ENCODE data around the gene ATAD3C. TPM values are rescaled to one million over a fixed set of nuclear protein-coding genes. Genes with fewer than 3 reads are reported as not detected.

Gene ATAD3C
- total RNA-seq, 1 donor: 1.3 TPM

Other genes with a start within 250 kb of the ATAD3C start
- gene TNFRSF18, start 243.1 kb upstream of the ATAD3C start, total RNA-seq: 4.3 TPM
- gene TNFRSF4, start 235.5 kb upstream of the ATAD3C start, total RNA-seq: 4.3 TPM
- 67.1 TPM for gene SDF4, start 217.7 kb upstream of the ATAD3C start, total RNA-seq
- 38.5 TPM for gene B3GALT6, start 217.5 kb upstream of the ATAD3C start, total RNA-seq
- gene C1QTNF12, start 203.0 kb upstream of the ATAD3C start, total RNA-seq: 0.27 TPM
- gene UBE2J2, start 175.8 kb upstream of the ATAD3C start, total RNA-seq: 51.4 TPM
- 4.8 TPM for gene SCNN1D, start 169.3 kb upstream of the ATAD3C start, total RNA-seq
- 41.2 TPM for gene ACAP3, start 141.8 kb upstream of the ATAD3C start, total RNA-seq
- gene PUSL1, start 141.1 kb upstream of the ATAD3C start, total RNA-seq: 19.4 TPM
- 150 TPM for gene INTS11, start 125.0 kb upstream of the ATAD3C start, total RNA-seq
- gene CPTP, start 124.9 kb upstream of the ATAD3C start, total RNA-seq: 26.7 TPM
- 0.54 TPM for gene TAS1R3, start 118.4 kb upstream of the ATAD3C start, total RNA-seq
- 52.5 TPM for gene DVL1, start 100.3 kb upstream of the ATAD3C start, total RNA-seq
- not detected for gene MXRA8, start 91.1 kb upstream of the ATAD3C start, total RNA-seq
- 30.2 TPM for gene AURKAIP1, start 74.5 kb upstream of the ATAD3C start, total RNA-seq
- gene CCNL2, start 50.4 kb upstream of the ATAD3C start, total RNA-seq: 96.4 TPM
- gene MRPL20, start 42.4 kb upstream of the ATAD3C start, total RNA-seq: 50.6 TPM
- 0.54 TPM for gene ANKRD65, start 28.4 kb upstream of the ATAD3C start, total RNA-seq
- 4.8 TPM for gene VWA1, start 14.0 kb upstream of the ATAD3C start, total RNA-seq
- 15.1 TPM for gene ATAD3B, start 22.1 kb downstream of the ATAD3C start, total RNA-seq
- 28.8 TPM for gene ATAD3A, start 62.5 kb downstream of the ATAD3C start, total RNA-seq
- gene TMEM240, start 90.9 kb downstream of the ATAD3C start, total RNA-seq: 1.1 TPM
- gene SSU72, start 125.2 kb downstream of the ATAD3C start, total RNA-seq: 54.7 TPM
- 3.5 TPM for gene FNDC10, start 150.4 kb downstream of the ATAD3C start, total RNA-seq
- gene MIB2, start 165.8 kb downstream of the ATAD3C start, total RNA-seq: 56.8 TPM
- 1.6 TPM for gene MMP23B, start 182.5 kb downstream of the ATAD3C start, total RNA-seq
- gene CDK11B, start 209.3 kb downstream of the ATAD3C start, total RNA-seq: 10.0 TPM
- 61.9 TPM for gene SLC35E2B, start 243.1 kb downstream of the ATAD3C start, total RNA-seq